ENCODE measurements around the gene SYNJ2BP.

DNA sequence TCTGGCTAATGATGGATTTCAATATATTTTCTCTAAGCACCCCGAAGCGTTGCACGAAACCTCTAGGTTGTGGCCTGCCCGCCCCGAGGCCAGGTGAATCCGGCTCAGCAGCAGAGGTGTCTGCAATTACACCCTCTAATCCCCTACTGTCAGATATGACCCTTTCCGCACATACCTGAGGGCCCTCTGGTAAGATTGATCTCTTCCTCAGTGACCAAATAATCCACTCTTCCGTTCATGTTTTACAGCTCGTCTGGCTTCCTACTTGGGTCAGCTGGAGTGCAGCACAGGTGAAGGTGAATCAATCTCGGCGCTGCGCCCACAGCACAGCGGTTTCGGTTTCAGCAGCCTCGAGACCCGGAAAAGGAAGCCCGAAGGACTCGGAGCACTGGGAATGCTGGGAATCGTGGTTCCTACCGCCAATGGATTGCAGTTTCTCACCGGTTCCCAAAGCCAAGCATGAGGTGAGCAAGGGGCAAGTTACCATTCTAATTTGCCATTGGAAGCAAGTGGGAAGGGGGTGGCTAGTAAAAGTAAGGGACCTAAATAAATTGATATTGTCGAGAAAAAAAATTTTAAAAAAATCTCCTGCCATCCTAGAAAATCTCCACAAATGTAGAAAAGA is at the start of gene SYNJ2BP:
- TF ChIP-seq TAF1 (IDR thresholded peaks at IDR 0.05; ENCODE audit: low read depth) (peak; percentile 68; the same call in 1 of the 2 replicates), EP300 (IDR thresholded peaks at IDR 0.05; ENCODE audit: borderline replicate concordance) (no peak), EGR1 (IDR thresholded peaks at IDR 0.05) (no peak), CEBPB (IDR thresholded peaks at IDR 0.05) (no peak), RAD21 (IDR thresholded peaks at IDR 0.05; ENCODE audit: low read depth) (no peak), ZBTB7A (IDR thresholded peaks at IDR 0.05; ENCODE audit: low read depth) (no peak), FOXM1 (IDR thresholded peaks at IDR 0.05; ENCODE audit: borderline replicate concordance, low read depth) (no peak), YY1 (IDR thresholded peaks at IDR 0.05; ENCODE audit: low read depth) (no peak; the same call in 1 of the 2 replicates), TCF12 (IDR thresholded peaks at IDR 0.05; ENCODE audit: low read depth) (peak; percentile 41; the same call in 1 of the 2 replicates), NFIC (IDR thresholded peaks at IDR 0.05) (peak; percentile 67), TEAD4 (IDR thresholded peaks at IDR 0.05) (no peak)
- TF ChIP-seq, protein P1, sequence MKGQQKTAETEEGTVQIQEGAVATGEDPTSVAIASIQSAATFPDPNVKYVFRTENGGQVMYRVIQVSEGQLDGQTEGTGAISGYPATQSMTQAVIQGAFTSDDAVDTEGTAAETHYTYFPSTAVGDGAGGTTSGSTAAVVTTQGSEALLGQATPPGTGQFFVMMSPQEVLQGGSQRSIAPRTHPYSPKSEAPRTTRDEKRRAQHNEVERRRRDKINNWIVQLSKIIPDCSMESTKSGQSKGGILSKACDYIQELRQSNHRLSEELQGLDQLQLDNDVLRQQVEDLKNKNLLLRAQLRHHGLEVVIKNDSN (IDR thresholded peaks at IDR 0.05): peak; percentile 42; the same call in 1 of the 2 replicates
- TF ChIP-seq, protein P2, sequence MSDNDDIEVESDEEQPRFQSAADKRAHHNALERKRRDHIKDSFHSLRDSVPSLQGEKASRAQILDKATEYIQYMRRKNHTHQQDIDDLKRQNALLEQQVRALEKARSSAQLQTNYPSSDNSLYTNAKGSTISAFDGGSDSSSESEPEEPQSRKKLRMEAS (IDR thresholded peaks at IDR 0.05): peak; percentile 56
- TF ChIP-seq, protein P3, sequence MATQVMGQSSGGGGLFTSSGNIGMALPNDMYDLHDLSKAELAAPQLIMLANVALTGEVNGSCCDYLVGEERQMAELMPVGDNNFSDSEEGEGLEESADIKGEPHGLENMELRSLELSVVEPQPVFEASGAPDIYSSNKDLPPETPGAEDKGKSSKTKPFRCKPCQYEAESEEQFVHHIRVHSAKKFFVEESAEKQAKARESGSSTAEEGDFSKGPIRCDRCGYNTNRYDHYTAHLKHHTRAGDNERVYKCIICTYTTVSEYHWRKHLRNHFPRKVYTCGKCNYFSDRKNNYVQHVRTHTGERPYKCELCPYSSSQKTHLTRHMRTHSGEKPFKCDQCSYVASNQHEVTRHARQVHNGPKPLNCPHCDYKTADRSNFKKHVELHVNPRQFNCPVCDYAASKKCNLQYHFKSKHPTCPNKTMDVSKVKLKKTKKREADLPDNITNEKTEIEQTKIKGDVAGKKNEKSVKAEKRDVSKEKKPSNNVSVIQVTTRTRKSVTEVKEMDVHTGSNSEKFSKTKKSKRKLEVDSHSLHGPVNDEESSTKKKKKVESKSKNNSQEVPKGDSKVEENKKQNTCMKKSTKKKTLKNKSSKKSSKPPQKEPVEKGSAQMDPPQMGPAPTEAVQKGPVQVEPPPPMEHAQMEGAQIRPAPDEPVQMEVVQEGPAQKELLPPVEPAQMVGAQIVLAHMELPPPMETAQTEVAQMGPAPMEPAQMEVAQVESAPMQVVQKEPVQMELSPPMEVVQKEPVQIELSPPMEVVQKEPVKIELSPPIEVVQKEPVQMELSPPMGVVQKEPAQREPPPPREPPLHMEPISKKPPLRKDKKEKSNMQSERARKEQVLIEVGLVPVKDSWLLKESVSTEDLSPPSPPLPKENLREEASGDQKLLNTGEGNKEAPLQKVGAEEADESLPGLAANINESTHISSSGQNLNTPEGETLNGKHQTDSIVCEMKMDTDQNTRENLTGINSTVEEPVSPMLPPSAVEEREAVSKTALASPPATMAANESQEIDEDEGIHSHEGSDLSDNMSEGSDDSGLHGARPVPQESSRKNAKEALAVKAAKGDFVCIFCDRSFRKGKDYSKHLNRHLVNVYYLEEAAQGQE (IDR thresholded peaks at IDR 0.05; ENCODE audit: low read depth): no peak

Measured in Ishikawa (cell line).